T follicular helper cell (primary cell): Measurements from ENCODE around the gene OMP.

Experiments
- DNase-seq: peaks from one replicate; pipeline ENCODE4 v3.0.0-alpha.2; 2020; ENCODE audit warnings: low read depth

Gene OMP

GRCh38 chr11:77122576-77123212 is 20.1 kb downstream of the OMP start:
- DNase-seq, result no peak

GRCh38 chr11:77123591-77123990 is 21.0 kb downstream of the OMP start:
- no peak for DNase-seq

GRCh38 chr11:77124041-77124440 is 21.4 kb downstream of the OMP start:
- no peak for DNase-seq

- DNase-seq, result no peak
Measured at GRCh38 chr11:77124488-77124887, 21.8 kb downstream of the OMP start.

- no peak for DNase-seq
Measured at GRCh38 chr11:77125191-77125590, 22.6 kb downstream of the OMP start.

GRCh38 chr11:77125695-77126094 is 23.1 kb downstream of the OMP start:
- no peak for DNase-seq

- DNase-seq, result no peak
Measured at GRCh38 chr11:77126156-77126775, 23.6 kb downstream of the OMP start.

- DNase-seq, result no peak
Measured at GRCh38 chr11:77126861-77127234, 24.2 kb downstream of the OMP start.

GRCh38 chr11:77127235-77127911 is 24.7 kb downstream of the OMP start:
- DNase-seq, result peak; percentile 31

GRCh38 chr11:77127920-77128691 is 25.5 kb downstream of the OMP start, which contains the start of gene MYO7A:
MYO7A (plus strand) TSS chr11:77128246; CDS start chr11:77130635, 2,389 bp downstream.
- no peak for DNase-seq

- DNase-seq, result no peak
Measured at GRCh38 chr11:77129069-77129841, 26.6 kb downstream of the OMP start.

GRCh38 chr11:77129842-77130756 is 27.5 kb downstream of the OMP start:
- no peak for DNase-seq

GRCh38 chr11:77130763-77131513 is 28.3 kb downstream of the OMP start:
- no peak for DNase-seq

GRCh38 chr11:77131560-77131959 is 28.9 kb downstream of the OMP start:
- no peak for DNase-seq

GRCh38 chr11:77135069-77135468 is 32.4 kb downstream of the OMP start:
- DNase-seq, result no peak

GRCh38 chr11:77136074-77136473 is 33.4 kb downstream of the OMP start:
- no peak for DNase-seq

- DNase-seq, result no peak
Measured at GRCh38 chr11:77136784-77137420, 34.3 kb downstream of the OMP start.

GRCh38 chr11:77137421-77137820 is 34.8 kb downstream of the OMP start:
- DNase-seq, result no peak

GRCh38 chr11:77138106-77138649 is 35.5 kb downstream of the OMP start:
- no peak for DNase-seq
